ENCODE measurements around the gene SMIM36. TPM values are rescaled to one million over a fixed set of nuclear protein-coding genes. Genes with fewer than 3 reads are reported as not detected.

Gene SMIM36
- total RNA-seq, 1 donor from 2014 or later, result not detected

GRCh38 chr17:55452139-55452790 lies 59.0 kb downstream of the SMIM36 start:
- Mint-ChIP-seq H3K9me3 (ENCODE audit: low read depth) (no peaks in the 10 kb centered on the region), H3K36me3 (ENCODE audit: low read depth) (no peaks in the 10 kb centered on the region), H3K4me3 (ENCODE audit: unreplicated experiment) (no peak overlapping the region), H3K27me3 (ENCODE audit: low read depth) (no peaks in the 10 kb centered on the region), H3K27ac (ENCODE audit: unreplicated experiment) (peak overlapping the region; percentile 13), H3K4me1 (ENCODE audit: low read depth) (peaks cover 7% of the 10 kb centered on the region)
- no peak for TF ChIP-seq CTCF (IDR thresholded peaks at IDR 0.05)
- no peak for DNase-seq (ENCODE audit: low spot score)

DNA sequence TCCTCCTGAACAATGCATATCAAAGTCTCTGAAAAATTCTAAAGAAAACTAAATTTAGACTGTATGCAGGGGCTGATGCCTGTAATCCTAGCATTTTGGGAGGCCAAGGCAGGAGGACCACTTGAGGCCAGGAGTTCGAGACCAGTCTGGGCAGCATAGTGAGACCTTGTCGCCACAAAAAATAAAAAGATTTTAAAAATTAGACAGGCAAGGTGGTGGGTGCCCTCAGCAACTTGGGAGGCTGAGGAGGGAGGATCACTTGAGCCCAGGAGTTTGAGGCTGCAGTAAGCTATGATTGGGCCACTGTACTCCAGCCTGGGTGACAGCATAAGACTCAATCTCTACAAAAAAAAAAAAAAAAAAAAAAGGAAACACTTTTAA lies 59.5 kb downstream of the SMIM36 start:
- DNase-seq (ENCODE audit: low spot score), result no peak
- no peaks in the 10 kb centered on the region for H3K9me3 Mint-ChIP-seq (ENCODE audit: low read depth)
- no peaks in the 10 kb centered on the region for H3K36me3 Mint-ChIP-seq (ENCODE audit: low read depth)
- H3K4me3 Mint-ChIP-seq (ENCODE audit: unreplicated experiment), result no peak overlapping the region
- H3K4me1 Mint-ChIP-seq (ENCODE audit: low read depth), result peaks cover 7% of the 10 kb centered on the region
- TF ChIP-seq CTCF (IDR thresholded peaks at IDR 0.05), result no peak
- H3K27ac Mint-ChIP-seq (ENCODE audit: unreplicated experiment), result no peak overlapping the region
- H3K27me3 Mint-ChIP-seq (ENCODE audit: low read depth), result no peaks in the 10 kb centered on the region

DNA sequence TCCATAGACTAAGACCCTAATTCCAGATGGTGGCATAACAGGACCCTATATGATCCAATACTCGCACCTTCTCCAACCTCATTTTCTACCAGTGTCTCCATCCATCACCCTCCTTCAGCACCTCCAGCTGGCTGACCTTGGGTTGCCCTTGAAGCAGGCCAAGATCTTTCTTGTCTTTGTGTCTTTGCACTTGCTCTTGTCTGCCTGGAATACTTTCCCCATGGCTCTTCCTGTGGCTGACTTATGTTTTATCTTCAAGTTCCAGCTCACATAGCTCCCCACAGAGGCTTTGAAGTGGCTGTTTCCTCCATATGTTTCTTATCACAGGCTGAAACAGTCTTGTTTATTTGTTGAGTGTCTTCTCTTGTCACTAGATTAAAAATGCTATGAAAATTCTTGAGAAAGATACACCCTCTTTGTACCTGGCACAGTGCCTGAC lies 60.0 kb downstream of the SMIM36 start:
- no peak for TF ChIP-seq CTCF (IDR thresholded peaks at IDR 0.05)
- no peaks in the 10 kb centered on the region for H3K9me3 Mint-ChIP-seq (ENCODE audit: low read depth)
- peaks cover 7% of the 10 kb centered on the region for H3K4me1 Mint-ChIP-seq (ENCODE audit: low read depth)
- no peaks in the 10 kb centered on the region for H3K36me3 Mint-ChIP-seq (ENCODE audit: low read depth)
- H3K27me3 Mint-ChIP-seq (ENCODE audit: low read depth), result no peaks in the 10 kb centered on the region
- no peak overlapping the region for H3K4me3 Mint-ChIP-seq (ENCODE audit: unreplicated experiment)
- no peak overlapping the region for H3K27ac Mint-ChIP-seq (ENCODE audit: unreplicated experiment)
- DNase-seq (ENCODE audit: low spot score), result no peak

GRCh38 chr17:55450232-55450825 lies 60.9 kb downstream of the SMIM36 start:
- no peak overlapping the region for H3K4me3 Mint-ChIP-seq (ENCODE audit: unreplicated experiment)
- H3K27me3 Mint-ChIP-seq (ENCODE audit: low read depth), result no peaks in the 10 kb centered on the region
- DNase-seq (ENCODE audit: low spot score), result no peak
- H3K9me3 Mint-ChIP-seq (ENCODE audit: low read depth), result no peaks in the 10 kb centered on the region
- no peak for TF ChIP-seq CTCF (IDR thresholded peaks at IDR 0.05)
- no peaks in the 10 kb centered on the region for H3K36me3 Mint-ChIP-seq (ENCODE audit: low read depth)
- no peak overlapping the region for H3K27ac Mint-ChIP-seq (ENCODE audit: unreplicated experiment)
- peaks cover 7% of the 10 kb centered on the region for H3K4me1 Mint-ChIP-seq (ENCODE audit: low read depth)

DNA sequence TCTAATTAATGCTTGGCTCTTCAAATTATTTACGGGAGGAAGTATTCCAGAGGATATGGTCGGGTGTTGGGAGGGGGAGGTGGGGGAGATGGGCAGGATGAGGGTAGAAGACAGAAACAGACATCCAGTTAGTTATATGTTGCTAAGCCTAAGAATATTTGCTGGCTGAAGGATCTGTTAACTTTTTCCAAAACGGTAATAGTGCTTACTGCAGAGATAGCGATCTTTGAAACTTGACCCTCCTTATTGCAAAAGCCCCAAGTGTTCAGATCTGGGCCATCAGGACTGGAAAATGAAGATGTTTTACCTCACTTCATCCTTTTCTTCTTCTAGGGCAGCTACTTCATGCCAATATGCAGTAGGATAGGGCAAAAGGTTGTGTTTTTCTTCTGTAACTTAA lies 62.6 kb downstream of the SMIM36 start:
- peak overlapping the region; percentile 32 for H3K27ac Mint-ChIP-seq (ENCODE audit: unreplicated experiment)
- peaks cover 12% of the 10 kb centered on the region for H3K4me1 Mint-ChIP-seq (ENCODE audit: low read depth)
- H3K9me3 Mint-ChIP-seq (ENCODE audit: low read depth), result no peaks in the 10 kb centered on the region
- no peak for DNase-seq (ENCODE audit: low spot score)
- H3K4me3 Mint-ChIP-seq (ENCODE audit: unreplicated experiment), result no peak overlapping the region
- H3K36me3 Mint-ChIP-seq (ENCODE audit: low read depth), result no peaks in the 10 kb centered on the region
- H3K27me3 Mint-ChIP-seq (ENCODE audit: low read depth), result no peaks in the 10 kb centered on the region
- TF ChIP-seq CTCF (IDR thresholded peaks at IDR 0.05), result no peak
